ENCODE data around the gene ZBTB7C.

- TF ChIP-seq POLR2A (IDR thresholded peaks at IDR 0.05) = no peak
- TF ChIP-seq, protein P1, sequence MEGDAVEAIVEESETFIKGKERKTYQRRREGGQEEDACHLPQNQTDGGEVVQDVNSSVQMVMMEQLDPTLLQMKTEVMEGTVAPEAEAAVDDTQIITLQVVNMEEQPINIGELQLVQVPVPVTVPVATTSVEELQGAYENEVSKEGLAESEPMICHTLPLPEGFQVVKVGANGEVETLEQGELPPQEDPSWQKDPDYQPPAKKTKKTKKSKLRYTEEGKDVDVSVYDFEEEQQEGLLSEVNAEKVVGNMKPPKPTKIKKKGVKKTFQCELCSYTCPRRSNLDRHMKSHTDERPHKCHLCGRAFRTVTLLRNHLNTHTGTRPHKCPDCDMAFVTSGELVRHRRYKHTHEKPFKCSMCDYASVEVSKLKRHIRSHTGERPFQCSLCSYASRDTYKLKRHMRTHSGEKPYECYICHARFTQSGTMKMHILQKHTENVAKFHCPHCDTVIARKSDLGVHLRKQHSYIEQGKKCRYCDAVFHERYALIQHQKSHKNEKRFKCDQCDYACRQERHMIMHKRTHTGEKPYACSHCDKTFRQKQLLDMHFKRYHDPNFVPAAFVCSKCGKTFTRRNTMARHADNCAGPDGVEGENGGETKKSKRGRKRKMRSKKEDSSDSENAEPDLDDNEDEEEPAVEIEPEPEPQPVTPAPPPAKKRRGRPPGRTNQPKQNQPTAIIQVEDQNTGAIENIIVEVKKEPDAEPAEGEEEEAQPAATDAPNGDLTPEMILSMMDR (IDR thresholded peaks at IDR 0.05) = no peak
Observed at GRCh38 chr18:48119204-48119603, 290.0 kb downstream of the ZBTB7C start.
